ENCODE results near the gene ACSS1. TPM values are rescaled to one million over a fixed set of nuclear protein-coding genes. Genes with fewer than 3 reads are reported as not detected.

The ACSS1 gene
- total RNA-seq, 1 experiment from 2014 or later: 2.3 TPM

DNA sequence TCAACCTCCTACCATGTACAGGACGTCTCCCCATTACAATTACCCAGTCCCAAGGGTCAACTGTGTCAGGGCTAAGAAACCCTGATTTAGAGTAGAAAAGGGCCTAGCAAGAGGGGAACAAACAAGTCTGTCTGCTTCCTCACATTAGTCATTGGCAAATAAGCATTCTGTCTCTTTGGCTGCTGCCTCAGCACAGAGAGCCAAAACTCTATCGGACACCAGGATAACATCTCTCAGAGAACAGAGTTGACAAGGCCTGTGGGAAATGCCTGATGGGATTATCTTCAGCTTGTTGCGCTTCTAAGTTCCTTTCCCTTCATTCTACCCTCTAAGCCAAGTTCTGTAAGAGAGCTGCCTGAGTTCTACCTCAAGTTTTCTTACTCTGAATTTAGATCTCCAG is 43.0 kb upstream of the ACSS1 start:
- ATAC-seq: peak; percentile 38; the same call in 1 of the 2 replicates
- no peaks in the 10 kb centered on the region for H3K9me3 ChIP-seq (ENCODE audit: low read length)
- H3K27me3 ChIP-seq (ENCODE audit: low read length): peaks cover 22% of the 10 kb centered on the region; the same call in 1 of the 2 replicates
- no peak overlapping the region for H3K9ac ChIP-seq (ENCODE audit: low read length)
- no peaks in the 10 kb centered on the region for H4K20me1 ChIP-seq (ENCODE audit: low read length)
- H3K4me1 ChIP-seq (ENCODE audit: insufficient read depth, low read length): peaks cover 5% of the 10 kb centered on the region; the same call in 1 of the 2 replicates
- peak; percentile 47 for DNase-seq
- H3K27ac ChIP-seq (ENCODE audit: low read length): no peak overlapping the region
- H2AFZ ChIP-seq (ENCODE audit: low read length): no peak overlapping the region
- ChIA-PET CTCF (no interaction called here), POLR2A (ENCODE audit: unreplicated experiment) (no interaction called here)
- no peaks in the 10 kb centered on the region for H3K79me2 ChIP-seq (ENCODE audit: low read length)
- no peaks in the 10 kb centered on the region for H3F3A ChIP-seq (ENCODE audit: low read length, unreplicated experiment)
- BruUV-seq (replicated peaks): no TSS peak
- no peaks in the 10 kb centered on the region for H3K36me3 ChIP-seq (ENCODE audit: low read depth, low read length)
- no peak overlapping the region for H3K4me3 ChIP-seq (ENCODE audit: low read length)
- no peak overlapping the region for H3K4me2 ChIP-seq (ENCODE audit: low read length)
- H3K9me2 ChIP-seq (replicated peaks; ENCODE audit: low read length): no peaks in the 10 kb centered on the region
- TF ChIP-seq EZH2 (IDR thresholded peaks at IDR 0.05; ENCODE audit: low read length, unreplicated experiment): no peak
- intact Hi-C loops (cut with micrococcal nuclease): no loop called here

DNA sequence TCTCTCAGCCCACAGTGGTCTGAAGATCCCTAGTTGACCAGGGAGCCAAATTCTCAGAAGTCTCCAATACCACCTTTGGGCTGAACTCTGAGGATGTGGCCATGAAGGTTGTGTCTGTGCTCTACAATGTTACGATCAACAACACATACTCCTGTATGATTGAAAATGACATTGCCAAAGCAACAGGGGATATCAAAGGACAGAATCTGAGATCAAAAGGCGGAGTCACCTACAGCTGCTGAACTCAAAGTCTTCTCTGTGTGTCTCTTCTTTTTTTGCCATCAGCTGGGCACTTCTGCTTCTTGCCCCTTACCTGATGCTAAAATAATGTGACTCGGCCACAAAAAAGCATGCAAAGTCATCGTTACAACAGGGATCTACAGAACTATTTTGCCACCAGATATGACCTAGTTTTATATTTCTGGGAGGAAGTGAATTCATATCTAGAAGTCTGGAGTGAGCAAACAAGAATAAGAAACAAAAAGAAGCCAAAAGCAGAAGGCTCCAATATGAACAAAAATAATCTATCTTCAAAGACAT is 41.7 kb upstream of the ACSS1 start:
- Histone ChIP-seq H3K9me3 (ENCODE audit: low read length) (no peaks in the 10 kb centered on the region), H3K27ac (ENCODE audit: low read length) (no peak overlapping the region), H3K79me2 (ENCODE audit: low read length) (no peaks in the 10 kb centered on the region), H3K27me3 (ENCODE audit: low read length) (peaks cover 23% of the 10 kb centered on the region; the same call in 1 of the 2 replicates), H3K9me2 (replicated peaks; ENCODE audit: low read length) (no peaks in the 10 kb centered on the region), H3K4me3 (ENCODE audit: low read length) (no peak overlapping the region), H4K20me1 (ENCODE audit: low read length) (no peaks in the 10 kb centered on the region), H3K4me2 (ENCODE audit: low read length) (no peak overlapping the region), H3K4me1 (ENCODE audit: insufficient read depth, low read length) (peaks cover 5% of the 10 kb centered on the region; the same call in 1 of the 2 replicates), H3K9ac (ENCODE audit: low read length) (no peak overlapping the region), H3K36me3 (ENCODE audit: low read depth, low read length) (no peaks in the 10 kb centered on the region), H2AFZ (ENCODE audit: low read length) (no peak overlapping the region), H3F3A (ENCODE audit: low read length, unreplicated experiment) (no peaks in the 10 kb centered on the region)
- ChIA-PET CTCF (no interaction called here), POLR2A (ENCODE audit: unreplicated experiment) (no interaction called here)
- intact Hi-C loops (cut with micrococcal nuclease): no loop called here
- no TSS peak for BruUV-seq (replicated peaks)
- TF ChIP-seq EZH2 (IDR thresholded peaks at IDR 0.05; ENCODE audit: low read length, unreplicated experiment): no peak
- no peak for ATAC-seq
- no peak for DNase-seq

DNA sequence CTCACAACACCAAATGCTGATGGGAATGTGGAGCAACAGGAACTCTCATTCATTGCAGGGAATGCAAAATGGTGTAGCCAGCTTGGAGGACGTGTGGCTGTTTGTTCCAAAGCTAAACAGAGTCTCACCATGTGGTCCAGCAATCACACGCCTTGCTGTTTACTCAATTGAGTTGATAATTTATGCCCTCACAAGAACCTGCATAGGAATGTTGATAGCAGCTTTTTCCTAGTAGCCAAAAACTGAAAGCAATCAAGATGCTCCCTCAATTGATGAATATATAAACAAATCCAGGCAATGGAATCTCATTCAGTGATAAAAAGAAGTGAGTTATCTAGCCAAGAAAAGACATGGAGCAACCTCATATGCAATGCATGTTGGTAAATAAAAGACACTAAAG is 39.6 kb upstream of the ACSS1 start:
- H3K4me3 ChIP-seq (ENCODE audit: low read length): no peak overlapping the region
- DNase-seq (no peak), ATAC-seq (no peak)
- no peaks in the 10 kb centered on the region for H3K36me3 ChIP-seq (ENCODE audit: low read depth, low read length)
- H2AFZ ChIP-seq (ENCODE audit: low read length): no peak overlapping the region
- peaks cover 19% of the 10 kb centered on the region; the same call in 1 of the 2 replicates for H3K27me3 ChIP-seq (ENCODE audit: low read length)
- ChIA-PET CTCF (no interaction called here), POLR2A (ENCODE audit: unreplicated experiment) (no interaction called here)
- H3K9me3 ChIP-seq (ENCODE audit: low read length): no peaks in the 10 kb centered on the region
- H4K20me1 ChIP-seq (ENCODE audit: low read length): no peaks in the 10 kb centered on the region
- TF ChIP-seq EZH2 (IDR thresholded peaks at IDR 0.05; ENCODE audit: low read length, unreplicated experiment) (no peak), EZH2phosphoT487 (IDR thresholded peaks at IDR 0.05; ENCODE audit: borderline replicate concordance, low read length) (no peak)
- TF ChIP-seq, protein P1, sequence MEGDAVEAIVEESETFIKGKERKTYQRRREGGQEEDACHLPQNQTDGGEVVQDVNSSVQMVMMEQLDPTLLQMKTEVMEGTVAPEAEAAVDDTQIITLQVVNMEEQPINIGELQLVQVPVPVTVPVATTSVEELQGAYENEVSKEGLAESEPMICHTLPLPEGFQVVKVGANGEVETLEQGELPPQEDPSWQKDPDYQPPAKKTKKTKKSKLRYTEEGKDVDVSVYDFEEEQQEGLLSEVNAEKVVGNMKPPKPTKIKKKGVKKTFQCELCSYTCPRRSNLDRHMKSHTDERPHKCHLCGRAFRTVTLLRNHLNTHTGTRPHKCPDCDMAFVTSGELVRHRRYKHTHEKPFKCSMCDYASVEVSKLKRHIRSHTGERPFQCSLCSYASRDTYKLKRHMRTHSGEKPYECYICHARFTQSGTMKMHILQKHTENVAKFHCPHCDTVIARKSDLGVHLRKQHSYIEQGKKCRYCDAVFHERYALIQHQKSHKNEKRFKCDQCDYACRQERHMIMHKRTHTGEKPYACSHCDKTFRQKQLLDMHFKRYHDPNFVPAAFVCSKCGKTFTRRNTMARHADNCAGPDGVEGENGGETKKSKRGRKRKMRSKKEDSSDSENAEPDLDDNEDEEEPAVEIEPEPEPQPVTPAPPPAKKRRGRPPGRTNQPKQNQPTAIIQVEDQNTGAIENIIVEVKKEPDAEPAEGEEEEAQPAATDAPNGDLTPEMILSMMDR (conservative IDR thresholded peaks at IDR 0.05; ENCODE audit: low read depth, low read length): no peak
- no peak overlapping the region for H3K4me2 ChIP-seq (ENCODE audit: low read length)
- no peak overlapping the region for H3K9ac ChIP-seq (ENCODE audit: low read length)
- intact Hi-C loops (cut with micrococcal nuclease): no loop called here
- H3K4me1 ChIP-seq (ENCODE audit: insufficient read depth, low read length): no peaks in the 10 kb centered on the region
- H3K27ac ChIP-seq (ENCODE audit: low read length): no peak overlapping the region
- no peaks in the 10 kb centered on the region for H3K79me2 ChIP-seq (ENCODE audit: low read length)
- no peaks in the 10 kb centered on the region for H3K9me2 ChIP-seq (replicated peaks; ENCODE audit: low read length)
- H3F3A ChIP-seq (ENCODE audit: low read length, unreplicated experiment): no peaks in the 10 kb centered on the region
- BruUV-seq (replicated peaks): no TSS peak
